AG09319 (cell line): ENCODE measurements around the gene NCOA1.

Source experiments
- DNase-seq: peaks from one replicate; pipeline ENCODE4 v3.0.0-alpha.2; 2010; ENCODE audit warnings: low read depth; ENCODE audit errors: extremely low read depth
- TF ChIP-seq, protein P1 (sequence below): IDR thresholded peaks from 2 replicates; pipeline ENCODE4 v1.5.1; 2011; ENCODE audit warnings: low read depth, mild to moderate bottlenecking, inconsistent platforms, low read length, moderate library complexity

The NCOA1 gene

GRCh38 chr2:24730481-24730880 lies 239.4 kb downstream of the NCOA1 start:
- DNase-seq = no peak
- TF ChIP-seq, protein P1, sequence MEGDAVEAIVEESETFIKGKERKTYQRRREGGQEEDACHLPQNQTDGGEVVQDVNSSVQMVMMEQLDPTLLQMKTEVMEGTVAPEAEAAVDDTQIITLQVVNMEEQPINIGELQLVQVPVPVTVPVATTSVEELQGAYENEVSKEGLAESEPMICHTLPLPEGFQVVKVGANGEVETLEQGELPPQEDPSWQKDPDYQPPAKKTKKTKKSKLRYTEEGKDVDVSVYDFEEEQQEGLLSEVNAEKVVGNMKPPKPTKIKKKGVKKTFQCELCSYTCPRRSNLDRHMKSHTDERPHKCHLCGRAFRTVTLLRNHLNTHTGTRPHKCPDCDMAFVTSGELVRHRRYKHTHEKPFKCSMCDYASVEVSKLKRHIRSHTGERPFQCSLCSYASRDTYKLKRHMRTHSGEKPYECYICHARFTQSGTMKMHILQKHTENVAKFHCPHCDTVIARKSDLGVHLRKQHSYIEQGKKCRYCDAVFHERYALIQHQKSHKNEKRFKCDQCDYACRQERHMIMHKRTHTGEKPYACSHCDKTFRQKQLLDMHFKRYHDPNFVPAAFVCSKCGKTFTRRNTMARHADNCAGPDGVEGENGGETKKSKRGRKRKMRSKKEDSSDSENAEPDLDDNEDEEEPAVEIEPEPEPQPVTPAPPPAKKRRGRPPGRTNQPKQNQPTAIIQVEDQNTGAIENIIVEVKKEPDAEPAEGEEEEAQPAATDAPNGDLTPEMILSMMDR = no peak

DNA sequence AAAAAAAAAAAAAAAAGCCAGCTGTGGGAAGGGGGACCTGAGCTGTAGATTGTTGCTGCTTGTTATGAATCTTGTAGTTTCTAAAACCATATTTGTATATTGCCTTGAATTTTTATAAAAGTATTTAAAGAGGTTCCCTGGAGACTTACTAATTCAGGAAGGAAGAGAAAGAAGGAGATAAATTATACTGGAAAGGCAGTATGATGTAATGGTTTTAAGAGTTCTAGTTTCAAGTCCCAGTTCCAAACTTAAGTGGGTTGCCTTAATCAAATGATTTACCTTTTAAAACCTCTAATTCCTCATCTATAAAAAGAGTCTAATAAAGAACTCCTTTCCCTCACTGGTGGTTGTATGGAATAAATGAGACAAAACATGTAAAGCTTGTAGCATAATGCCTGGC lies 240.0 kb downstream of the NCOA1 start:
- TF ChIP-seq, protein P1 = no peak
- no peak for DNase-seq

- TF ChIP-seq, protein P1 = no peak
- DNase-seq = no peak
Measured at GRCh38 chr2:24731923-24732322, 240.9 kb downstream of the NCOA1 start.

DNA sequence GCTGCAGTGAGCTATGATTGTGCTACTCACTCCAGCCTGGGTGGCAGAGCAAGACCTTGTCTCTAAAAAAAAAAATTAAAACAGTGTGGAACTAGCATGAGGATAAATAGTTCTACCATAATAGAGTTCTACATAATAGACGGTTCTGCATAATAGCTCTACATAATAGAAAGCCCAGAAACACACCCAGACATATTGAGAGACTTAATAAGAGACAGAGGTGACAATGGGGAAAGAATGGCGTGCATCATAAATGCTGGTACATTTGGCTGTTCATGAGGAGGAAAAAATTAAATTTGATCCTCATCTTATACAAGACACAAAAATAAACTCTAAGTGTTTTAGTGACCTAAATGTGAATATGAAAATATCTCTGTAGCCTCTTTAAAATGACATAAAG lies 243.7 kb downstream of the NCOA1 start:
- no peak for DNase-seq
- TF ChIP-seq, protein P1 = no peak

GRCh38 chr2:24739354-24740025 lies 248.4 kb downstream of the NCOA1 start:
- TF ChIP-seq, protein P1 = no peak
- DNase-seq = no peak

DNA sequence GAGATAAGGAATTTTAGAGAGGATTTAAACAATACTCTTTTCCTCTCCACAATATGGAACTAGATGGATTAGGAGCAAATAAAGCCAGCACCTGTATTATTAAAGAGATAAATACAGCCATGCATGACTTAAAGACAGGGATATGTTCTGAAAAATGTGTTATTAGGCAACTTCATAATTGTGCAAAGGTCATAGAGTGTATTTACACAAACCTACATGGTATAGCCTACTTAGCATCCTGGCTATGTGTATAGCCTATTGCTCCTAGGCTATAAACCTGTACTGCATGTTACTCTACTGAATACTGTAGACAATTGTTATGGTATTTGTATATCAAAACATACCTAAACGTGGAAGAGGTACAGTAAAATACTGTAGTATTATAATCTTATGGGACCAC lies 249.1 kb downstream of the NCOA1 start:
- DNase-seq = no peak
- TF ChIP-seq, protein P1 = no peak

- no peak for DNase-seq
- TF ChIP-seq, protein P1 = no peak
Measured at GRCh38 chr2:24742730-24743129, 251.7 kb downstream of the NCOA1 start.
